ENCODE data around the gene ABCC10. TPM values are rescaled to one million over a fixed set of nuclear protein-coding genes. Genes with fewer than 3 reads are reported as not detected.
"Not testable (repeated sequence)": the region's sequence is repeated elsewhere in the genome, so short reads cannot be mapped to it uniquely, and the experiment has no call there.

ABCC10 gene
- polyA plus RNA-seq, 1 experiment: 27.8 TPM

DNA sequence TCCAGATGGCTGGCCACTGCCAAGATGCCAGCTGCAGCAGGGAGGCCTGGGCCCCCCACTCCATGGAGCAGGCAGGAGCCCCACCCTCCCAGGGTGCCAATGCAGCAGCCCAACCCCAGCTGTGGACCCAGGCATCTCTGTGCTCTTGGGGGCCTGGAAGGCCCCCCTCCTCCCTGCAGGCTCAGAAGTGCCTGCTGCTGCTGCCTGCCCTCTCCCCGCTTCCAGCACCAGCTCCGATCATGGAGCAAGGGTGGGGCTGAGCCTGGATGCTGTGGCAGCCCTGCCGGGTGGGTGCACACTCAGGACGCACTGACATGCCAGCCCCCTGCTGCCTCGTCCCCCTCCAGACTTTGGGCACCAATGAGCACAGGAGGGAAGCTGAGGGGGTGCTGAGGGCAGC, 14.8 kb upstream of the ABCC10 start:
- H3K27me3 ChIP-seq (ENCODE audit: control insufficient read depth, insufficient read depth, low read length): peaks cover 2% of the 10 kb centered on the region
- TF ChIP-seq, protein P1, sequence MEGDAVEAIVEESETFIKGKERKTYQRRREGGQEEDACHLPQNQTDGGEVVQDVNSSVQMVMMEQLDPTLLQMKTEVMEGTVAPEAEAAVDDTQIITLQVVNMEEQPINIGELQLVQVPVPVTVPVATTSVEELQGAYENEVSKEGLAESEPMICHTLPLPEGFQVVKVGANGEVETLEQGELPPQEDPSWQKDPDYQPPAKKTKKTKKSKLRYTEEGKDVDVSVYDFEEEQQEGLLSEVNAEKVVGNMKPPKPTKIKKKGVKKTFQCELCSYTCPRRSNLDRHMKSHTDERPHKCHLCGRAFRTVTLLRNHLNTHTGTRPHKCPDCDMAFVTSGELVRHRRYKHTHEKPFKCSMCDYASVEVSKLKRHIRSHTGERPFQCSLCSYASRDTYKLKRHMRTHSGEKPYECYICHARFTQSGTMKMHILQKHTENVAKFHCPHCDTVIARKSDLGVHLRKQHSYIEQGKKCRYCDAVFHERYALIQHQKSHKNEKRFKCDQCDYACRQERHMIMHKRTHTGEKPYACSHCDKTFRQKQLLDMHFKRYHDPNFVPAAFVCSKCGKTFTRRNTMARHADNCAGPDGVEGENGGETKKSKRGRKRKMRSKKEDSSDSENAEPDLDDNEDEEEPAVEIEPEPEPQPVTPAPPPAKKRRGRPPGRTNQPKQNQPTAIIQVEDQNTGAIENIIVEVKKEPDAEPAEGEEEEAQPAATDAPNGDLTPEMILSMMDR (IDR thresholded peaks at IDR 0.05; ENCODE audit: insufficient read depth, low read depth, low read length): no peak
- H3K36me3 ChIP-seq (ENCODE audit: control insufficient read depth, insufficient read depth, low read length): no peaks in the 10 kb centered on the region
- POLR2A ChIA-PET: no interaction called here
- CTCF ChIA-PET: interaction anchor here (0.6 to 1.1 kb wide), 3 partner anchors 10 to 61 kb away, joined by 3 to 4 read pairs (median 3); no protein-coding TSS in a partner anchor
- no peak overlapping the region for H3K4me3 ChIP-seq (ENCODE audit: low read depth, low read length)
- DNase-seq (ENCODE audit: low read depth): no peak

DNA sequence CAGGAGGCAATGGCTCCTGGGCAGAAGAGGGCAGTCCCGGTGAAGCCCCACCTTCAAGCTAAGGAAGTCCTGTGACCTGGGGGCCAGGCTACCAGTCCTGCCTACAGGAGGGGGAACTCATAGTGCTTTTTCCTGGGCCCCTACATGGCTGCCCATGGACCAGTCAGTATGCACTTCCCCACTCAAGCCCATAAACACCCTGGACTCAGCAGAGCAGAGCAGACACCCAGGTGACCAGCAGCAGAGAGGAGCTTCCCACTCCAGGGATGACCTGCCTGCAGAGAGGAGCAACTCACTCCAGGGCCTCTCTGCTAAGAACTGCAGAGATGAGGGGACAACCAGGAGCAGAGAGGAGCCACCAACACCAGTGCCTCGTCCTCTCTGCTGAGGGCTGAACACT, 14.3 kb upstream of the ABCC10 start:
- ChIA-PET POLR2A (no interaction called here), CTCF (interaction anchor here (1.1 kb wide), 2 partner anchors 11 to 20 kb away, joined by 3 to 4 read pairs; no protein-coding TSS in a partner anchor)
- Histone ChIP-seq H3K27me3 (ENCODE audit: control insufficient read depth, insufficient read depth, low read length) (peaks cover 2% of the 10 kb centered on the region), H3K4me3 (ENCODE audit: low read depth, low read length) (no peak overlapping the region), H3K36me3 (ENCODE audit: control insufficient read depth, insufficient read depth, low read length) (no peaks in the 10 kb centered on the region)
- TF ChIP-seq, protein P1 (IDR thresholded peaks at IDR 0.05; ENCODE audit: insufficient read depth, low read depth, low read length): no peak
- DNase-seq (ENCODE audit: low read depth): no peak

DNA sequence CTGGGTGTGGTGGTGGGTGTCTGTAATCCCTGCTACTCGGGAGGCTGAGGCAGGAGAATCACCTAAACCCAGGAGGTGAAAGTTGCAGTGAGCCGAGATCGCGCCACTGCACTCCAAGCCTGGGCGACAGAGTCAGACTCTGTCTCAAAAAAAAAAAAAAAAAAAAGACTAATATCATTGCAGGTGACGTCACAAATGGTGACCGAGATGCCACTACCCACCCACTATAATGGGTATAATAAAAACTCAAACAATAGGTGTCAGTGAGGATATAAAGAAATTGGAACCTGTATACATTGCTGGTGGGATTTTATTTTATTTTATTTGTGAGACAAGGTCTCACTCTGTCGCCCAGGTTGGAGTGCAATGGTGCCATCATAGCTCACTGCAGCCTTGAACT, 12.1 kb upstream of the ABCC10 start:
- POLR2A ChIA-PET; H3K36me3 ChIP-seq (ENCODE audit: control insufficient read depth, insufficient read depth, low read length); H3K4me3 ChIP-seq (ENCODE audit: low read depth, low read length); H3K27me3 ChIP-seq (ENCODE audit: control insufficient read depth, insufficient read depth, low read length); DNase-seq (ENCODE audit: low read depth): not testable (repeated sequence)
- CTCF ChIA-PET: interaction anchor here (1.0 kb wide), 1 partner anchor 26 kb away, joined by 3 read pairs; no protein-coding TSS in a partner anchor

DNA sequence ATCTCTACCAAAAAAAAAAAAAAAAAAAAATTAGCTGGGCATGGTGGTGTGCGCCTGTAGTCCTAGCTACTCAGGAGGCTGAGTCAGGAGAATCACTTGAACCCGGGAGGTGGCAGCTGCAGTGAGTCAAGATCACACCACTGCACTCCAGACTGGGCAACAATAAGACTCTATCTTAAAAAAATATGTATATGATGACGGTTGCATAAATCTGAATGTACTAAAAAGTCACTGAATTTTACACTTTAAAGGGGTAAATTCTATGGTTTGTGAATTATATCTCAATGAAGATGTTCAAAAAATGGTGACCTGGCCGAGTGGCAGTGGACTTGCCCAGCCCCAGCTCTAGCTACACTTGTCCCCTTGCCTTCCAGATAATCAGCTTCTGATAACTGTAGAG, 10.4 kb upstream of the ABCC10 start:
- peaks cover 6% of the 10 kb centered on the region for H3K27me3 ChIP-seq (ENCODE audit: control insufficient read depth, insufficient read depth, low read length)
- ChIA-PET CTCF (interaction anchor here (0.9 kb wide), 1 partner anchor 14 kb away, joined by 3 read pairs; no protein-coding TSS in a partner anchor), POLR2A (no interaction called here)
- no peak for DNase-seq (ENCODE audit: low read depth)
- TF ChIP-seq, protein P1 (IDR thresholded peaks at IDR 0.05; ENCODE audit: insufficient read depth, low read depth, low read length): no peak
- no peak overlapping the region for H3K4me3 ChIP-seq (ENCODE audit: low read depth, low read length)
- no peaks in the 10 kb centered on the region for H3K36me3 ChIP-seq (ENCODE audit: control insufficient read depth, insufficient read depth, low read length)

DNA sequence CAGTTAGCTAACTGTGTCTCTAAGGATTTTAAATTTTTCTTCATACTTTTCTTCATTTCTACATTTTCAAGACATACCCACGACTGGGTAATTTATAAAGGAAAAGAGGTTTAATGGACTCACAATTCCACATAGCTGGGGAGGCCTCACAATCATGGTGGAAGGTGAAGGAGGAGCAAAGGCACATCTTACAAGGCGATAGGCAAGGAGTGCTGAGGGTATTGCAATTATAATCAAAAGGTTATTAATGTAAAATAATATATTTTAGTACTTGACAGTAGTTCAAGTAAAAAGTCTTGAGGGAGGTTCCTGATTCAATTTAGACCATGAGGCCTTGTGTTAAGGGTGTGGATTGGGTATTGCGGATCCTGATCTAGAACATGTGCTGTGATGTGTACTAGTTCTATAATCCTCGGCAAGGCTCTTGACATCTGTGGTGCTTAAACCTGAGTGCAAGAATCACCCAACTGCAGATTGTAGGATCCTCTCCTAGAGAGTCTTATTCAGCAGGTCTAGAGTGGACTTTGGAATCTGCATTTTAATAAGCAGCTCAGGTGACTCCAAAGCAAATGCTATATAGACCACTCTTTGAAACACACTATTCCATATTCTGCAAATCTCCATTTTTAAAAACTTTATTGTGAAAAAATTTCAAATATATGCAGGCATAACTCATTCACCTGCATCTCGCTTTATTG, 7.2 kb upstream of the ABCC10 start:
- Histone ChIP-seq H3K4me3 (ENCODE audit: low read depth, low read length) (no peak overlapping the region), H3K27me3 (ENCODE audit: control insufficient read depth, insufficient read depth, low read length) (peaks cover 7% of the 10 kb centered on the region), H3K36me3 (ENCODE audit: control insufficient read depth, insufficient read depth, low read length) (no peaks in the 10 kb centered on the region)
- TF ChIP-seq, protein P1 (IDR thresholded peaks at IDR 0.05; ENCODE audit: insufficient read depth, low read depth, low read length): no peak
- POLR2A ChIA-PET: no interaction called here
- DNase-seq (ENCODE audit: low read depth): no peak
- CTCF ChIA-PET: interaction anchor here (1.2 to 1.4 kb wide), 2 partner anchors 15 to 87 kb away, joined by 3 to 5 read pairs; no protein-coding TSS in a partner anchor

All from BJ (cell line).